ENCODE results near the gene RRN3.
"Not testable (repeated sequence)": the region's sequence is repeated elsewhere in the genome, so short reads cannot be mapped to it uniquely, and the experiment has no call there.

RRN3 gene

GRCh38 chr16:15025234-15025951, 68.7 kb downstream of the RRN3 start:
- not testable (repeated sequence) for DNase-seq

- not testable (repeated sequence) for DNase-seq
Measured at GRCh38 chr16:15024858-15025199, 69.2 kb downstream of the RRN3 start.

GRCh38 chr16:15023381-15024077, 70.5 kb downstream of the RRN3 start:
- not testable (repeated sequence) for DNase-seq

GRCh38 chr16:15022194-15022593, 71.9 kb downstream of the RRN3 start:
- DNase-seq, result peak; percentile 54

- DNase-seq, result not testable (repeated sequence)
Measured at GRCh38 chr16:15021429-15021828, 72.6 kb downstream of the RRN3 start.

- DNase-seq, result not testable (repeated sequence)
Measured at GRCh38 chr16:15016951-15017580, 77.0 kb downstream of the RRN3 start.

- DNase-seq, result not testable (repeated sequence)
Measured at GRCh38 chr16:15016354-15016753, 77.7 kb downstream of the RRN3 start.

GRCh38 chr16:15015671-15016070, 78.4 kb downstream of the RRN3 start:
- not testable (repeated sequence) for DNase-seq

GRCh38 chr16:15012941-15013340, 81.1 kb downstream of the RRN3 start:
- not testable (repeated sequence) for DNase-seq
